ENCODE results near the gene BIN1.

The BIN1 gene

GRCh38 chr2:127146820-127147502, 40.0 kb upstream of the BIN1 start:
- H3K4ac ChIP-seq (ENCODE audit: low read depth in 1 of 2, low read length in 2 of 2) = no peak overlapping the region

GRCh38 chr2:127146071-127146725, 39.2 kb upstream of the BIN1 start:
- peak overlapping the region; percentile 8 for H2AK5ac ChIP-seq (ENCODE audit: low read length, severe bottlenecking)
- no peak overlapping the region for H3K14ac ChIP-seq (ENCODE audit: low read length in 2 of 2)
- H2BK120ac ChIP-seq (ENCODE audit: low read depth, low read length) = no peak overlapping the region
- WGBS = 95% methylated on average over 18 of the region's 18 CpGs
- H3K9me3 ChIP-seq (ENCODE audit: control insufficient read depth, low read length) = no peaks in the 10 kb centered on the region
- H3K79me1 ChIP-seq (replicated peaks; ENCODE audit: low read length, poor library complexity, severe bottlenecking) = no peaks in the 10 kb centered on the region
- peak overlapping the region; percentile 79 for H4K91ac ChIP-seq (ENCODE audit: low read length)
- no peak overlapping the region for H3K4me3 ChIP-seq (ENCODE audit: insufficient read depth in 1 of 2, low read depth in 1 of 2, low read length in 2 of 2)
- peak overlapping the region; percentile 42 to 67 for H3K18ac ChIP-seq (ENCODE audit: low read depth in 1 of 2, low read length in 2 of 2)
- H2AFZ ChIP-seq (ENCODE audit: low read depth, low read length) = no peak overlapping the region
- no peak for DNase-seq
- peak overlapping the region; percentile 51 to 59 for H2BK12ac ChIP-seq (ENCODE audit: low read length in 2 of 2)
- peak overlapping the region; percentile 48 for H4K8ac ChIP-seq (ENCODE audit: low read length)
- H3K23ac ChIP-seq (ENCODE audit: low read length in 2 of 2) = no peak overlapping the region
- H2BK5ac ChIP-seq (ENCODE audit: low read depth, low read length, poor library complexity, severe bottlenecking) = no peak overlapping the region
- no peak overlapping the region for H3K9ac ChIP-seq (ENCODE audit: low read length)
- no peaks in the 10 kb centered on the region for H3K36me3 ChIP-seq (ENCODE audit: control insufficient read depth in 1 of 2, insufficient read depth in 2 of 2, low read depth in 1 of 2, low read length in 2 of 2)
- no peak overlapping the region for H3K4me2 ChIP-seq (ENCODE audit: low read length, poor library complexity, severe bottlenecking)
- no peak overlapping the region for H2BK15ac ChIP-seq (ENCODE audit: low read depth, poor library complexity, severe bottlenecking)
- H3K27me3 ChIP-seq (ENCODE audit: control insufficient read depth in 1 of 2, insufficient read depth in 1 of 2, low read length in 2 of 2) = no peaks in the 10 kb centered on the region
- H3K27ac ChIP-seq (ENCODE audit: low read length, poor library complexity, severe bottlenecking) = no peak overlapping the region
- H3K4ac ChIP-seq (ENCODE audit: low read depth in 1 of 2, low read length in 2 of 2) = no peak overlapping the region
- H3K4me1 ChIP-seq (ENCODE audit: control insufficient read depth, insufficient read depth, low read depth, low read length) = peaks cover 20% of the 10 kb centered on the region

More at GRCh38 chr2:127146820-127147502, 40.0 kb upstream of the BIN1 start:
- no peak overlapping the region for H3K27ac ChIP-seq (ENCODE audit: low read length, poor library complexity, severe bottlenecking)
- no peak overlapping the region for H2BK120ac ChIP-seq (ENCODE audit: low read depth, low read length)
- H3K27me3 ChIP-seq (ENCODE audit: control insufficient read depth in 1 of 2, insufficient read depth in 1 of 2, low read length in 2 of 2) = no peaks in the 10 kb centered on the region
- H3K14ac ChIP-seq (ENCODE audit: low read length in 2 of 2) = no peak overlapping the region
- no peak overlapping the region for H2BK5ac ChIP-seq (ENCODE audit: low read depth, low read length, poor library complexity, severe bottlenecking)
- H2BK15ac ChIP-seq (ENCODE audit: low read depth, poor library complexity, severe bottlenecking) = peak overlapping the region; percentile 48
- H3K9ac ChIP-seq (ENCODE audit: low read length) = no peak overlapping the region
- H3K79me1 ChIP-seq (replicated peaks; ENCODE audit: low read length, poor library complexity, severe bottlenecking) = no peaks in the 10 kb centered on the region
- H3K36me3 ChIP-seq (ENCODE audit: control insufficient read depth in 1 of 2, insufficient read depth in 2 of 2, low read depth in 1 of 2, low read length in 2 of 2) = no peaks in the 10 kb centered on the region
- no peak overlapping the region for H3K4me2 ChIP-seq (ENCODE audit: low read length, poor library complexity, severe bottlenecking)
- peak overlapping the region; percentile 60 for H4K8ac ChIP-seq (ENCODE audit: low read length)
- no peak overlapping the region for H3K23ac ChIP-seq (ENCODE audit: low read length in 2 of 2)
- no peaks in the 10 kb centered on the region for H3K9me3 ChIP-seq (ENCODE audit: control insufficient read depth, low read length)
- peak; percentile 54 for DNase-seq
- peak overlapping the region; percentile 66 for H2AFZ ChIP-seq (ENCODE audit: low read depth, low read length)
- 62% methylated on average over 10 of the region's 10 CpGs for whole genome bisulfite sequencing
- H2AK5ac ChIP-seq (ENCODE audit: low read length, severe bottlenecking) = peak overlapping the region; percentile 44
- no peak overlapping the region for H3K4me3 ChIP-seq (ENCODE audit: insufficient read depth in 1 of 2, low read depth in 1 of 2, low read length in 2 of 2)
- peak overlapping the region; percentile 18 to 41 for H3K18ac ChIP-seq (ENCODE audit: low read depth in 1 of 2, low read length in 2 of 2)
- H4K91ac ChIP-seq (ENCODE audit: low read length) = peak overlapping the region; percentile 29
- H3K4me1 ChIP-seq (ENCODE audit: control insufficient read depth, insufficient read depth, low read depth, low read length) = peaks cover 20% of the 10 kb centered on the region
- H2BK12ac ChIP-seq (ENCODE audit: low read length in 2 of 2) = peak overlapping the region in 1 of 2 experiments; percentile 59

DNA sequence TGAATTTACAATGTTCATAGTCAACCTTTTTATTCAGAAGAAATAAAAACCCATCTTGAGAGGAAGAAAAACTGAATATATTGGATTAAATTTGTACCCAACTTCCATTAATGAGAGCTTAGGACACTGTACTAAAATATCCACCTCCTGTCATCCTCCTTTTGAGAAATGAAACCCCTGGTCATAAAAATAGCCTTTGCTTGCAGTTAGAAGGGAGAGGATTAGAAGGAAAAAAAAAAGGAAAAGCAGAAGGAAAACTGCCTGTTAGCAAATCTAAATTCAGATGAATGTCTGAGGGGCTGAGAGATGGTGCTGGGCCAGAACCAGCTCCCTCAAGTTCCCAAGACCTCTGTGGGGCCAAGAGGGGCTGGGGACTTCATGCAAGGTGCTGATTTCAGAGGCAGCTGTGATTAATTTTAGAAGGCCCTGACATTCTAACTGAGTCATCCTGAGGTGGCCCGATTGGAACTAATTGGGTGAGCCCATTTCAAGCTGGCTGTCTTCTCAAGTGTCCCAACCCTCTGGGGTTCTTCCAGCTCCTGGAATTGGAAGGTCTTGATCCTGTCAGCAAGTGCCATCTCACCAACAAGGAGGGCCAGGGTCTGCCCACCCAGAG, 38.4 kb upstream of the BIN1 start:
- Histone ChIP-seq H3K79me1 (replicated peaks; ENCODE audit: low read length, poor library complexity, severe bottlenecking) (no peaks in the 10 kb centered on the region), H3K9me3 (ENCODE audit: control insufficient read depth, low read length) (no peaks in the 10 kb centered on the region), H4K8ac (ENCODE audit: low read length) (no peak overlapping the region), H2BK5ac (ENCODE audit: low read depth, low read length, poor library complexity, severe bottlenecking) (no peak overlapping the region), H3K4me2 (ENCODE audit: low read length, poor library complexity, severe bottlenecking) (no peak overlapping the region), H3K36me3 (ENCODE audit: control insufficient read depth in 1 of 2, insufficient read depth in 2 of 2, low read depth in 1 of 2, low read length in 2 of 2) (no peaks in the 10 kb centered on the region), H2AK5ac (ENCODE audit: low read length, severe bottlenecking) (no peak overlapping the region), H3K9ac (ENCODE audit: low read length) (peak overlapping the region; percentile 56), H2BK12ac (ENCODE audit: low read length in 2 of 2) (peak overlapping the region in 1 of 2 experiments; percentile 74), H2BK120ac (ENCODE audit: low read depth, low read length) (no peak overlapping the region), H3K4ac (ENCODE audit: low read depth in 1 of 2, low read length in 2 of 2) (no peak overlapping the region), H4K91ac (ENCODE audit: low read length) (no peak overlapping the region), H2BK15ac (ENCODE audit: low read depth, poor library complexity, severe bottlenecking) (no peak overlapping the region), H3K27ac (ENCODE audit: low read length, poor library complexity, severe bottlenecking) (peak overlapping the region; percentile 48), H3K4me3 (ENCODE audit: insufficient read depth in 1 of 2, low read depth in 1 of 2, low read length in 2 of 2) (no peak overlapping the region), H3K18ac (ENCODE audit: low read depth in 1 of 2, low read length in 2 of 2) (peak overlapping the region in 1 of 2 experiments; percentile 79), H3K23ac (ENCODE audit: low read length in 2 of 2) (no peak overlapping the region), H3K4me1 (ENCODE audit: control insufficient read depth, insufficient read depth, low read depth, low read length) (peaks cover 20% of the 10 kb centered on the region), H3K14ac (ENCODE audit: low read length in 2 of 2) (no peak overlapping the region), H2AFZ (ENCODE audit: low read depth, low read length) (peak overlapping the region; percentile 39), H3K27me3 (ENCODE audit: control insufficient read depth in 1 of 2, insufficient read depth in 1 of 2, low read length in 2 of 2) (no peaks in the 10 kb centered on the region)
- DNase-seq = peak; percentile 33
- 24% methylated on average over 1 of the region's 1 CpG for WGBS

All from mesenchymal stem cell (in vitro differentiated cells and primary cell).